Epithelial cell of proximal tubule (primary cell): ENCODE data around the gene PIK3CB. TPM values are rescaled to one million over a fixed set of nuclear protein-coding genes. Genes with fewer than 3 reads are reported as not detected.
"Not testable (repeated sequence)": the region's sequence is repeated elsewhere in the genome, so short reads cannot be mapped to it uniquely, and the experiment has no call there.

Experiments
- DNase-seq: peaks from one replicate; pipeline ENCODE4 v3.0.0-alpha.2; 2011; ENCODE audit warnings: low read depth
- H3K4me3 ChIP-seq: 2 replicates; pipeline ENCODE4 v1.5.1; 2011; ENCODE audit warnings: low read depth, mild to moderate bottlenecking, low read length
- total RNA-seq: library from RNA; depleted of rRNA; stranded (reverse); fragments of >200 nt; gene quantifications from 2 replicates; pipeline ENCODE4 v1.2.3, GENCODE V29; 2015
- TF ChIP-seq, protein P1 (sequence below): conservative IDR thresholded peaks from 2 replicates; pipeline ENCODE4 v1.5.1; 2012; ENCODE audit warnings: low read depth, mild to moderate bottlenecking, low read length

Gene PIK3CB
- total RNA-seq, 1 donor from 2014 or later: 9.1 TPM

DNA sequence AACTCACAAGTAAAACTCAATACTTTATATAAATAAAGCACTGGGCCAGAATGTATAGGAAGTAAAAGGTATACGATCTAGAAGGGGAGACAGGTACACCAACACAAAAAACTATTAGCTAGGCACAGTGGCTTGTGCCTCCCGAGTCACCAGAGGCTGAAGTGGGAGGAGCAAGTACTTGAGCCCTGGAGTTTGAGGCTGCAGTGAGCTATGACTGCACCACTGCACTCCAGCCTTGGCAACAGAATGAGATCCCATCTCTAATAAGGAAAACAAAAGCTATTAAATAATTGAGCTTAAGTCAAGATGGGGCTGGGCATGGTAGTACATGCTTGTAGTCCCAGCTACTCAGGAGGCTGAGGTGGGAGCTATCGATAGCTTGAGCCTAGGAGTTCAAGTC is 17.0 kb downstream of the PIK3CB start:
- TF ChIP-seq, protein P1, sequence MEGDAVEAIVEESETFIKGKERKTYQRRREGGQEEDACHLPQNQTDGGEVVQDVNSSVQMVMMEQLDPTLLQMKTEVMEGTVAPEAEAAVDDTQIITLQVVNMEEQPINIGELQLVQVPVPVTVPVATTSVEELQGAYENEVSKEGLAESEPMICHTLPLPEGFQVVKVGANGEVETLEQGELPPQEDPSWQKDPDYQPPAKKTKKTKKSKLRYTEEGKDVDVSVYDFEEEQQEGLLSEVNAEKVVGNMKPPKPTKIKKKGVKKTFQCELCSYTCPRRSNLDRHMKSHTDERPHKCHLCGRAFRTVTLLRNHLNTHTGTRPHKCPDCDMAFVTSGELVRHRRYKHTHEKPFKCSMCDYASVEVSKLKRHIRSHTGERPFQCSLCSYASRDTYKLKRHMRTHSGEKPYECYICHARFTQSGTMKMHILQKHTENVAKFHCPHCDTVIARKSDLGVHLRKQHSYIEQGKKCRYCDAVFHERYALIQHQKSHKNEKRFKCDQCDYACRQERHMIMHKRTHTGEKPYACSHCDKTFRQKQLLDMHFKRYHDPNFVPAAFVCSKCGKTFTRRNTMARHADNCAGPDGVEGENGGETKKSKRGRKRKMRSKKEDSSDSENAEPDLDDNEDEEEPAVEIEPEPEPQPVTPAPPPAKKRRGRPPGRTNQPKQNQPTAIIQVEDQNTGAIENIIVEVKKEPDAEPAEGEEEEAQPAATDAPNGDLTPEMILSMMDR: no peak
- H3K4me3 ChIP-seq: no peak overlapping the region
- no peak for DNase-seq

DNA sequence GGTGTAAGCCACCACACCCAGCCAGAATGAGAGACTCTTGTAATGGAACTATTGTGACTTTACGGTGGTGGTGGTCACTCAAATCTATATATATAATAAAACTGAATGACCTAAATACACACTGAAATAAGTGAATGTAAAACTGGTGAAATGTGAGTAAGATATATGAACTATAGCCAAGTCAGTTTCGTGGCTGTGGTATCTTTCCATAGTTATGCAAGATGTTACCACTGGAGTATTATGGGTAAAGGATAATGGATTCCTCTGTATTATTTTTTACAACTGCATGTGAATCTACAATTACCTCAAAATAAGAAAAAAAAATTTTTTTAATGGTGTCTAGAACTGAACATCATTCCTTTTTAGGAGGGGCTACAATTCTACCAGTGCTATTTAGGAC is 21.9 kb downstream of the PIK3CB start:
- H3K4me3 ChIP-seq: no peak overlapping the region
- no peak for DNase-seq
- TF ChIP-seq, protein P1: no peak

DNA sequence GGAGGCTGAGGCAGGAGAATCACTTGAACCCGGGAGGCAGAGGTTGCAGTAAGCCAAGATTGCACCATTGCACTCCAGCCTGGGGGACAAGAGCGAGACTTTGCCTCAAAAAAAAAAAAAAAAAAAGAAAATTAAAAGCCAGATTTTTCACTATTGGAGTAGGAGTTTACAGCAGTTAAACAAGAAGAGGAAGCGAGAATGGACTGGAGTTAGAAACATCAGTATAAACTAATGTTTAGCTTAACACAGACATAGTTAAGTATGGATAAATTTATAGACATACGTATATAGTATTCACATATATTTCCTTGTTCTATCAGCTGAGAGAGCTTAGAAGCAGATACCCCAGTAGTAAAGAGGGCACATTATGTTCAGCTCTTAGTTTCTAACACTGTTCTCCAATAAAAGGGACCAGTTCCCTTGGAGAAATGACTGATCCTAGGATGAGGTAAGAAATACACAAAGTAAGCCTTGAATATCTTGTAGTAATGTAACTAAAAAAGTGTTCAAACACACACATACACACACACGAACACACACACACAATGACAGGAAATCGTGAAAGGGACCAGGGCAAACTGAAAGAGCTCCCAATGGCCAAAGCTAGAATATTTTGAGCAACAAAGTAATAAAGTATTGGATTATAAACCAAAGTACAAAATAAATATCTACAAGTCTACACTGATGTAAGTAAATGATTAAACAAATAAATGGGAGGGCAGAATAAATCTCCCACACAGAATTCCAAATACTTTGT is 25.1 kb downstream of the PIK3CB start:
- no peak overlapping the region for H3K4me3 ChIP-seq
- TF ChIP-seq, protein P1: no peak
- no peak for DNase-seq

DNA sequence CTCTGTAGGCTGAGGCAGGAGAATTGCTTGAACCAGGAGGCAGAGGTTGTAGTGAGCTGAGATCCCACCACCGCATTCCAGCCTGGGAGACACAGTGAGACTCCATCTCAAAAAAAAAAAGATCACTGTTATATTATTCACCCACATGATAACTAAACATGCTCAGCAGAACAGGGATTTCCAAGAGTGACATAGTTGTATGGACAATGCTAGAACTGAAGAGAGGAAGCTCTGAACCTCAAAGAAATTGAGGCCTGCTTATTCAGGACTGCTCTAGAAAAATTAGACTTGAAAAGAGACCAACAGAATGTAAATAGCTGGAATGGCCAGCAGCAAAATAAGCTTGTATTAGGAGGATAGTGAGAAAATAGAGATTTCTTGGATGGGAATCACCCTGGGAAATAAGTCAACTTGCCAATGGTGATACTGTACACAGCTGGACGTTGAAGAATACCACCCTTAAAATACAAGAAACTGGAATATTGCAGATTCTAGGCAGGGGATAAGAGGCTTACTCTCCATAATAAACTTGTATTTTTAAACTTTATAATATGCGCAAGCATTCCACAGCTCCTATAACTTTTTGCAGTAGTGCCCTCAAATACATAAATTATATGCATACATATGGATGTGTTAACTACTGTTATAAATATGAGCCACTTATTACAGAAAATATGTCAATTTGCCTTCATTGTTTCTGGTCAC is 28.2 kb downstream of the PIK3CB start:
- no peak overlapping the region for H3K4me3 ChIP-seq
- DNase-seq: no peak
- TF ChIP-seq, protein P1: no peak

DNA sequence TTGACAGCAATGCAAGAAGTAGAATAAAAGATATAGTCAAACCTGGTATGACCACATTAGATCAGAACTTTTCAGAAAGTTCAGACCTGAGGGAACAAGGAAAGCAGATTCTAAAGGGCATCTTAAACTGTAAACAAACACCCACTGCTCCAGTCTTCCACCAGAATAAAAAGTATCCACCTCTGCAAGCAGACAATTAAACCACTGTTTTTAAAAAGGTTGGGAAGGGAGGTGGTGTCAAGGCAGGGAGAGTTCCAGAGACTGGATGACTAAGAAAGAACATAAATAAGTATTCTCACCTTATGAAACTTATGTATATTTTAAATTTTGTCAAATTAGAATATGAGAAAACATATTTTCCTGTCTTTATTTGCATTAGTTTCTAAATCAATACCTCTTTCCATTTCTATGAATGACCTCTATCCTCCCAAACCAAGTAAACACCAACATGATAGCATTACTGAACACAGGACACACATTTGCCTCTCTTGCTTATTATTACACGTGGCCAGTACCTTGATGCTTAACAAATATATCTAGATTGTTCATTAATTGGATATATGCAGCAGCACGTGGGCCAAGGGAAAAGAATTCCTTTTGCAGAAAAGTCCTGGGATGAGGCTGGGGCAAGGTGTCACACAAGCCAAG is 31.6 kb downstream of the PIK3CB start:
- no peak overlapping the region for H3K4me3 ChIP-seq
- DNase-seq: no peak
- TF ChIP-seq, protein P1: no peak

DNA sequence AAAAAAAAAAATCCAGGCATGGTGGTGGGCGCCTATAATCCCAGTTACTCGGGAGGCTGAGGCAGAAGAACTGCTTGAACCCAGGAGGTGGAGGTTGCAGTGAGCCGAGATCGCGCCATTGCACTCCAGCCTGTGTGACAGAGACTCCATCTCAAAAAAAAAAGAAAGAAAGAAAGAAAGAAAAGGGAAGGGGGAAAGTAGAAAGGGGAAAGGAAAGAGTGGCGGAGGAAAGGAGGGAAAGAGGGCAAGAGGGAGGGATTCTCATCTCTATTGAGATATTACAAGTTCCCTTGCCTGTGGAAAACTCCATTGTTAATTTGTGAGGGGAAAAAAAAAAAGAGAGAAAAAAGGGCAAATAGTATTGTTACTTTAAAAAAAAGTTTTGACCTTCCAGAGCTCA is 32.5 kb downstream of the PIK3CB start:
- not testable (repeated sequence) for DNase-seq, H3K4me3 ChIP-seq

DNA sequence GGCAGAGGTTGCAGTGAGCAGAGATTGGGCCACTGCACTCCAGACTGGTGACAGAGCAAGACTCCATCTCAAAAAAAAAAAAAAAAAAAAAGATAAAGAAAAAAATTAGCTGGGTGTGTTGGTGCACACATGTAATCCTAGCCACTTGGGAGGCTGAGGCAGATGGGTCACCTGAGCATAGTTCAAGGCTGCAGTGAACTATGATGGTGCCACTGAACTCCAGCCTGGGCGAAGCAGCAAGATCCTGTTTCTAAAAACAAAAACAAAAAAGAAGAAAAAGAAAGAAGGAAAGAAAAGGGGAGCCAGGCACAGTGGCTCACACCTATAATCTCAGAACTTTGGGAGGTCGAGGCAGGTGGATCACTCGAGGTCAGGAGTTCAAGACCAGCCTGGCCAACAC is 32.9 kb downstream of the PIK3CB start:
- DNase-seq: no peak
- TF ChIP-seq, protein P1: no peak

More for the DNA sequence above, 32.9 kb downstream of the PIK3CB start:
- H3K4me3 ChIP-seq: no peak overlapping the region
